GM21717 (cell line): ENCODE measurements around the gene ADAMTS7.
"Not testable (repeated sequence)": the region's sequence is repeated elsewhere in the genome, so short reads cannot be mapped to it uniquely, and the experiment has no call there.

Source experiments
- ATAC-seq: cut with Tn5 transposase; IDR thresholded peaks from one replicate; pipeline ENCODE4 v1.9.1; 2021; ENCODE audit warnings: mild to moderate bottlenecking, moderate library complexity; ENCODE audit not compliant: unreplicated experiment

ADAMTS7 gene

DNA sequence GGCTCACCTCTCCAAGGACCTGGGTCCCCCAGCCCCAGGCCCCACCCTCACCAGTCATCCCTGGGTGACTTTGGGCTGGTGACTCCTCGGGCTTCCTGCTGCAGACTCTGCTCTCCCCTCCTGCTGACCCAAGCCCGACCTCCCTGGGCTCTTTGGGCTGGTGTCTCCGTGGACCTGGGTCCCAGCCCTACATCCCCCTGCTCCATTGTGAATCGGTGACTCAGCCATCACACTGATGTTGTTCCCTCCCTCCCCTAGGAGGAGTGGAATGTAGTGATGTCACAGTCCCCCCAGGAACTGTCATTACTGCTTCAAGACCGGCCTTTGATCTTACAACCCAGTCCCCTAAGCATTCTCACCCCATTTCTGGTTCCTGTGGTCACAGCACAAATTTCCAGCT lies 83.7 kb downstream of the ADAMTS7 start:
- ATAC-seq = no peak

GRCh38 chr15:78726870-78727551 lies 84.3 kb downstream of the ADAMTS7 start:
- ATAC-seq = no peak

DNA sequence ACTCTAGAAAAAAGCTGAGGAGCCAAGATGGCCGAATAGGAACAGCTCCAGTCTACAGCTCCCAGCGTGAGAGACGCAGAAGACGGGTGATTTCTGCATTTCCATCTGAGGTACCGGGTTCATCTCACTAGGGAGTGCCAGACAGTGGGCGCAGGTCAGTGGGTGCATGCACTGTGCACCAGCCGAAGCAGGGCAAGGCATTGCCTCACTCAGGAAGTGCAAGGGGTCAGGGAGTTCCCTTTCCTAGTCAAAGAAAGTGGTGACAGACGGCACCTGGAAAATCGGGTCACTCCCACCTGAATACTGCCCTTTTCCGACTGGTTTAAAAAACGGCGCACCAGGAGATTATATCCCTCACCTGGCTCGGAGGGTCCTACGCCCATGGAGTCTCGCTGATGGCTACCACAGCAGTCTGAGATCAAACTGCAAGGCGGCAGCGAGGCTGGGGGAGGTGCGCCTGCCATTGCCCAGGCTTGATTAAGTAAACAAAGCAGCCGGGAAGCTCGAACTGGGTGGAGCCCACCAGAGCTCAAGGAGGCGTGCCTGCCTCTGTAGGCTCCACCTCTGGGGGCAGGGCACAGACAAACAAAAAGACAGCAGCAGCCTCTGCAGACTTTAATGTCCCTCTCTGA lies 91.3 kb downstream of the ADAMTS7 start:
- ATAC-seq = not testable (repeated sequence)

GRCh38 chr15:78718837-78719236 lies 92.4 kb downstream of the ADAMTS7 start:
- no peak for ATAC-seq

- no peak for ATAC-seq
These were observed 93.2 kb downstream of the ADAMTS7 start for GRCh38 chr15:78717956-78718656.

DNA sequence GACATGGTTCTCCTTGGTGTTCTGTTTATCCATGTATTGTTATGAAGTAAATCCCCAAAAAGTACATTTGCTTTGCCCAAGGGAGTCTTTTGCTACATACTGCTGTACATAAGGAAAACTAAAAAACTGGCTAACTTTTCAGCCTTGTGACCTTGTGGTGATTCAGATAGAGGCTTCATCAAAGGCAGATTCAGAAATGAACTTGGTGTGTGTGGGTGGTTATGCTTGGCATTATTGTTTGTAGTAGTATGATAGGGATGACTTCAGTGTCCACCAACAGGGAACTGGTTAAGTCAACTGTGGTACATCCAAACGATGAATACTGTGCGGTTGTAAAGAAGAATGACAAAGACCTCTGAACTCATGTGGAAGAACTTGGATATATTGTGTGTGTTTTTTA lies 94.6 kb downstream of the ADAMTS7 start:
- no peak for ATAC-seq

DNA sequence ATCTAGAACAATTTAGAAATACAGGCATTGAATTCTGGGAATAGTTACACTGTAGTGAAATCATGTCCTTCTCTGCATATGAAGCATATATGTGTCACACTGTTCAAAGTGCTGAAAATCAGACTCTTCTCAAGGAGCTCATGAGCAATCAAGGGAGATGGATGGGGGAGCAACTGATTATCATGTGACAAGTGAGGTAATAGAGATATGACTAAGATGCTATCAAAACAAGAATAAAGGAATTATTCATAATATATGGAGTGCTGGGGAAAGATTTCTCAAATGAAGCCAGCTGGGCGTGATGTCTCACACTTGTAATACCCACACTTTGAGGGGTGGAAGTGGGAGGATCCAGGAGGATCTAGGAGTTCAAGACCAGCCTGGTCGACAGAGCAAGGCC lies 95.3 kb downstream of the ADAMTS7 start:
- ATAC-seq = no peak

- no peak for ATAC-seq
These were observed 95.8 kb downstream of the ADAMTS7 start for GRCh38 chr15:78715434-78715833.

DNA sequence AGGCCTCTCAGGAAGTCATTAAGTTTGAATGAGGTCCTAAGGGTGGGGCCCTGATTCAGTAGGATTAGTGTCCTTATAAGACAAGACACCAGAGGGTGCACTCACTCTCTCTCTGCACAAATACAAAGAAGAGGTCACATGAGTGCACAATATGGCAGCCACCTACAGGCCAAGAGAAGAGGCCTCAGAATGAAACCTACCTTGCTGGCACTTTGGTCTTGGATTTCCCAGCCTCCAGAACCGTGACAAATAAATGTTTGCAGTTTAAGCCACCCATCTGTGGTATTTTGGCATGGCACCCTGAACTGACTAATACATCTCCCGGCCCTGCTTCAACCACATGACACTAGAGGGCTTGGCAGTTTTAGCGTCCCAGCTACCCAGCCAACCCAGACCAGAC lies 96.4 kb downstream of the ADAMTS7 start:
- ATAC-seq = no peak

DNA sequence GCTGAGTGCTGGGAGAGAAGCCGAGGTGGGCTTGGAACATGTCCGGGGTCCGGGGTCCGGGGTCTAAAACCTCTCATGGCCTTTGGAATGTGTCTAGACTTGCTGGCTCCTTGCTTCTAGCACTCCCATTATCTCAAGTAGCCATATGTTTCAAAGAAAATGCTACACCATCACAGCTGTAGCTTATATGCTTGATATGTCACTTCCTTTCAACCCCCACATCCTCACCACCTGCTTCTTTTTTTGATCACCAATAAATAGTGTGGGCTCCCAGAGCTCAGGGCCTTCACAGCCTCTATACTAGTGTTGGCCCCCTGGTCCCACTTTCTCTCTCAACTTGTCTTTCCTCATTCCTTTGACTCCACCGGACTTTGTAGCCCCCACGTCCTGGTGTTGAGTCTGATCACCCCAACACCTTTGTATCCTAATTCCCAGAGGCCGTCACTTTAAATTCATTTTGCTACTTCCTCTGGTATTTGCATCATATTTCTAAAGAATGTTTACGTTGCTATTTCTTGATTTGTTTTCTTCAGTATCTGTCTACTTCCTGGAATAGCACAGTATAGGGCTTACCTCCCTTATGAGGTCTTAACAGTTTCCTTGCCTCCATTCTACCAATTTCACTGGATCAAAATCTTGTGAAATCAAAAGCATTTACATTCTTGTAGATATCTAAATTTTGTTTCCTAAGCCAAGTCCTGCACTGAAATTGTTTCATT lies 98.3 kb downstream of the ADAMTS7 start:
- ATAC-seq = no peak

DNA sequence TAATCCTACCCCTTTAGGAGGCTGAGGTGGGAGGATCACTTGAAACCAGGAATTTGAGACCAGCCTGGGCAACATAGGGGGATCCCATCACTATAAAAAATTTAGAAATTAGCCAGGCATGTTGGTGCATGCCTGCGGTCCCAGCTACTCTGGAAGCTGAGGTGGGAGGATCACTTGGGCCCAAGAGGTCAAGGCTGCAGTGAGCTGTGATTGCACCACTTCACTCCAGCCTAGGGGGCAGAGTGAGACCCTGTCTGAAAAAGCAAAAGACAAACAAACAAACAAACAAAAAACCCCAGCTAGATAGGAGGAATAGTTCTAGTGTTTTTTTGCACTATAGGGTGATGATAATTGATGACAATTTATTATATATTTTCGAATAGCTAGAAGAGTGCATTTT lies 99.6 kb downstream of the ADAMTS7 start:
- no peak for ATAC-seq

- ATAC-seq = no peak
These were observed 101.9 kb downstream of the ADAMTS7 start for GRCh38 chr15:78709263-78709882.
